ENCODE results near the gene LRRC8D. TPM values are rescaled to one million over a fixed set of nuclear protein-coding genes. Genes with fewer than 3 reads are reported as not detected.

LRRC8D gene
- total RNA-seq, 2 donors from 2014 or later: 7.6 to 13.0 TPM

- Histone ChIP-seq H3K36me3 (replicated peaks in 1 of 2; ENCODE audit: insufficient read depth in 1 of 2, low read depth in 2 of 2) (no peaks in the 10 kb centered on the region), H3K27me3 (no peaks in the 10 kb centered on the region), H3K4me3 (no peak overlapping the region), H3K4me1 (peaks cover 17% of the 10 kb centered on the region), H3K9me3 (no peaks in the 10 kb centered on the region), H3K27ac (no peak overlapping the region)
- intact Hi-C loops (cut with DNase I): no loop called here
- no peak for ATAC-seq
- TF ChIP-seq CTCF (IDR thresholded peaks at IDR 0.05): no peak
- no peak for TF ChIP-seq POLR2A (IDR thresholded peaks at IDR 0.05)
- no peak for DNase-seq
- WGBS, 2 donors: 95 to 97% methylated on average over 3 of the region's 3 CpGs
Observed at GRCh38 chr1:89827330-89827729, 6.5 kb downstream of the LRRC8D start.

- WGBS, 2 donors: 95 to 100% methylated on average over 1 of the region's 1 CpG
- Histone ChIP-seq H3K4me3 (no peak overlapping the region), H3K36me3 (replicated peaks in 1 of 2; ENCODE audit: insufficient read depth in 1 of 2, low read depth in 2 of 2) (no peaks in the 10 kb centered on the region), H3K9me3 (no peaks in the 10 kb centered on the region), H3K27me3 (no peaks in the 10 kb centered on the region), H3K4me1 (peaks cover 17% of the 10 kb centered on the region), H3K27ac (no peak overlapping the region)
- DNase-seq (no peak), ATAC-seq (no peak)
- TF ChIP-seq POLR2A (IDR thresholded peaks at IDR 0.05) (no peak), CTCF (IDR thresholded peaks at IDR 0.05) (no peak)
- intact Hi-C loops (cut with DNase I): no loop called here
Observed at GRCh38 chr1:89827902-89828301, 7.1 kb downstream of the LRRC8D start.

- TF ChIP-seq CTCF (IDR thresholded peaks at IDR 0.05) (no peak), POLR2A (IDR thresholded peaks at IDR 0.05) (no peak)
- H3K4me3 ChIP-seq: no peak overlapping the region
- DNase-seq: no peak
- no peak overlapping the region for H3K27ac ChIP-seq
- H3K27me3 ChIP-seq: no peaks in the 10 kb centered on the region
- intact Hi-C loops (cut with DNase I): no loop called here
- H3K36me3 ChIP-seq (replicated peaks in 1 of 2; ENCODE audit: insufficient read depth in 1 of 2, low read depth in 2 of 2): no peaks in the 10 kb centered on the region
- peaks cover 18% of the 10 kb centered on the region for H3K4me1 ChIP-seq
- 91 to 96% methylated on average over 4 of the region's 4 CpGs for WGBS, 2 donors
- ATAC-seq: no peak
- no peaks in the 10 kb centered on the region for H3K9me3 ChIP-seq
Observed at GRCh38 chr1:89829186-89829585, 8.4 kb downstream of the LRRC8D start.

GRCh38 chr1:89831462-89832120 is 10.8 kb downstream of the LRRC8D start:
- H3K9me3 ChIP-seq: no peaks in the 10 kb centered on the region
- H3K27ac ChIP-seq: no peak overlapping the region
- intact Hi-C loops (cut with DNase I): no loop called here
- peaks cover 34% of the 10 kb centered on the region for H3K4me1 ChIP-seq
- no peaks in the 10 kb centered on the region for H3K27me3 ChIP-seq
- WGBS, 2 donors: 62 to 75% methylated on average over 6 to 7 of the region's 7 CpGs
- TF ChIP-seq CTCF (IDR thresholded peaks at IDR 0.05) (no peak), POLR2A (IDR thresholded peaks at IDR 0.05) (no peak)
- ATAC-seq (no peak), DNase-seq (no peak)
- H3K4me3 ChIP-seq: no peak overlapping the region
- H3K36me3 ChIP-seq (replicated peaks in 1 of 2; ENCODE audit: insufficient read depth in 1 of 2, low read depth in 2 of 2): no peaks in the 10 kb centered on the region

GRCh38 chr1:89832496-89833127 is 11.8 kb downstream of the LRRC8D start:
- no peak for TF ChIP-seq POLR2A (IDR thresholded peaks at IDR 0.05)
- TF ChIP-seq CTCF (IDR thresholded peaks at IDR 0.05): no peak
- Histone ChIP-seq H3K27me3 (no peaks in the 10 kb centered on the region), H3K4me3 (no peak overlapping the region), H3K27ac (peak overlapping the region in 2 of 4 donors; percentile 42 to 52), H3K9me3 (no peaks in the 10 kb centered on the region), H3K36me3 (replicated peaks in 1 of 2; ENCODE audit: insufficient read depth in 1 of 2, low read depth in 2 of 2) (no peaks in the 10 kb centered on the region), H3K4me1 (peaks cover 42% of the 10 kb centered on the region)
- intact Hi-C loops (cut with DNase I): no loop called here
- DNase-seq (no peak), ATAC-seq (no peak)
- WGBS, 2 donors: 62 to 66% methylated on average over 6 of the region's 6 CpGs
